ENCODE measurements around the gene PPM1F.

Gene PPM1F

GRCh38 chr22:21960200-21961126, 7.8 kb upstream of the PPM1F start:
- TF ChIP-seq EZH2 (IDR thresholded peaks at IDR 0.05) (no peak), POLR2AphosphoS5 (IDR thresholded peaks at IDR 0.05; ENCODE audit: borderline replicate concordance, low read depth, low read length) (no peak), FOXP2 (optimal IDR thresholded peaks at IDR 0.05; ENCODE audit: control extremely low read depth, extremely low read length, insufficient read depth) (no peak)
- H3K9ac ChIP-seq (ENCODE audit: insufficient read length): no peak overlapping the region
- no peak overlapping the region for H3K4me3 ChIP-seq
- H3K27ac ChIP-seq: no peak overlapping the region
- no peaks in the 10 kb centered on the region for H3K9me3 ChIP-seq (ENCODE audit: low read depth, low read length)
- peaks cover 25% of the 10 kb centered on the region for H3K36me3 ChIP-seq (ENCODE audit: insufficient read depth, low read length)
- DNase-seq (ENCODE audit: low read depth, low spot score): no peak

DNA sequence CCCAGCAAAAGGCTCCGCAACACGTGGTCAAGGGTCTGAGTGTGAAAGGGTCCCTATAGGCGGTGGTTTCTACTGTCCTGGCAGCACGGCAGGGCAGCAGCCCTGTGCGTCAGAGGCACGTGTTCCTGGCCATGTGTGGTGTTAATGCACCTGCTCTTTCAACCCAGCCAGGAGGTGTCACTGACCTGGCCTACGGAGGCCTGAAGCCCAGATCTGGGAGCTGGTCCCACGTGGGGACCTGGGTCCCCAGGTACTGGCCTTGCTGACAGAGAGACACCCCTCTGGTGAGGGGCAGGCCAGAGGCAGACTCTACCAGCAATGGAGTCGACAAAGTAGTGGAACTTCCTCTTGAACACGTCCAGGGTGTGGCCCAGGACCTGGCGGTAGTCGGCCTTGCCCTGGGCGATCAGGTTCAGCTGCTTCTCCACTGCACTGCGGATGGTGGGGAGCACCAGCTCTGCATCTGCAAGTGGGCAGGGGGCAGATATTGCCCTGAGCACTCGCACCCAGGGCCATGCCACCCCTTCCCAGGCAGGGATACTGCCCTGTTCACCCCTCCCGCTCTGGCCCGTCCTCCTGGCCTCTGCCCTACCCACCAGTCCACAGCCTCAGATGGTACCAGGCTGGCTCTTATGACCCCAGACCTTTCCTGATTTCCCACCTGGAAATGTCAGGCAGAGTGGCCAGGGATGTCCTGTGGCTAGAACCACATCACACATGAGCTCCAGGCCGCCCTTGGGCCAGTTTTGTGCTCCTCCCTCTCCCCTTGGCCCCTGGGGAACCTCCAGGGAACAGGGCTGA, 6.8 kb upstream of the PPM1F start:
- H3K36me3 ChIP-seq (ENCODE audit: insufficient read depth, low read length): peaks cover 16% of the 10 kb centered on the region; the same call in 1 of the 2 replicates
- H3K9ac ChIP-seq (ENCODE audit: insufficient read length): no peak overlapping the region
- TF ChIP-seq EZH2 (IDR thresholded peaks at IDR 0.05): no peak
- no peak for DNase-seq (ENCODE audit: low read depth, low spot score)
- no peaks in the 10 kb centered on the region for H3K9me3 ChIP-seq (ENCODE audit: low read depth, low read length)
- H3K27ac ChIP-seq: no peak overlapping the region
- no peak overlapping the region for H3K4me3 ChIP-seq

- peaks cover 9% of the 10 kb centered on the region; the same call in 1 of the 2 replicates for H3K36me3 ChIP-seq (ENCODE audit: insufficient read depth, low read length)
- no peaks in the 10 kb centered on the region for H3K9me3 ChIP-seq (ENCODE audit: low read depth, low read length)
- H3K27ac ChIP-seq: no peak overlapping the region
- H3K9ac ChIP-seq (ENCODE audit: insufficient read length): no peak overlapping the region
- TF ChIP-seq POLR2AphosphoS5 (IDR thresholded peaks at IDR 0.05; ENCODE audit: borderline replicate concordance, low read depth, low read length) (no peak), EZH2 (IDR thresholded peaks at IDR 0.05) (no peak), FOXP2 (optimal IDR thresholded peaks at IDR 0.05; ENCODE audit: control extremely low read depth, extremely low read length, insufficient read depth) (no peak)
- no peak for DNase-seq (ENCODE audit: low read depth, low spot score)
- H3K4me3 ChIP-seq: no peak overlapping the region
Measured at GRCh38 chr22:21958360-21959273, 6.0 kb upstream of the PPM1F start.

- no peak for DNase-seq (ENCODE audit: low read depth, low spot score)
- no peak overlapping the region for H3K27ac ChIP-seq
- no peaks in the 10 kb centered on the region for H3K36me3 ChIP-seq (ENCODE audit: insufficient read depth, low read length)
- no peaks in the 10 kb centered on the region for H3K9me3 ChIP-seq (ENCODE audit: low read depth, low read length)
- H3K9ac ChIP-seq (ENCODE audit: insufficient read length): peak overlapping the region; percentile 78
- no peak for TF ChIP-seq POLR2AphosphoS5 (IDR thresholded peaks at IDR 0.05; ENCODE audit: borderline replicate concordance, low read depth, low read length)
- no peak for TF ChIP-seq FOXP2 (optimal IDR thresholded peaks at IDR 0.05; ENCODE audit: control extremely low read depth, extremely low read length, insufficient read depth)
- TF ChIP-seq EZH2 (IDR thresholded peaks at IDR 0.05): no peak
- H3K4me3 ChIP-seq: peak overlapping the region; percentile 86
Measured at GRCh38 chr22:21951931-21952465, 650 bp downstream of the PPM1F start.

DNA sequence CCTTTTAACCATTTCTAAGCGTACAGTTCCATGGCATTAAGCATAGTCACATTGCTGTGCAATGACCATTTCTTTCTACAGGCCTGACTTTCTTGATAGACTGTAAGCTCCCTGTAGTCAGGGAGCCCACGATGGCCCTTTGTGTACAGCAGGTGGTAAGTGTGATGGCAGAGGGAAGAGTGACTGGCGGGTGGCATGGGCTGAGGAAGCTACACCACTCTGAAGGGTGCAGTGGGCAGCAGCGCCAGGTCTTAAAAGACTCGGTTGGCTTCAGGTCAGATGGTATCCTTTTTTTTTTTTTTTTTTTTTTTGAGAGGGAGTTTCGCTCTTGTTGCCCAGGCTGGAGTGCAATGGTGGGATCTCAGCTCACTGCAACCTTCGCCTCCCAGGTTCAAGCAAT, 1.6 kb downstream of the PPM1F start:
- no peak for DNase-seq (ENCODE audit: low read depth, low spot score)
- Histone ChIP-seq H3K27ac (no peak overlapping the region), H3K9ac (ENCODE audit: insufficient read length) (no peak overlapping the region), H3K9me3 (ENCODE audit: low read depth, low read length) (no peaks in the 10 kb centered on the region), H3K36me3 (ENCODE audit: insufficient read depth, low read length) (no peaks in the 10 kb centered on the region), H3K4me3 (no peak overlapping the region)
- TF ChIP-seq FOXP2 (optimal IDR thresholded peaks at IDR 0.05; ENCODE audit: control extremely low read depth, extremely low read length, insufficient read depth): no peak
- TF ChIP-seq POLR2AphosphoS5 (IDR thresholded peaks at IDR 0.05; ENCODE audit: borderline replicate concordance, low read depth, low read length): no peak
- TF ChIP-seq EZH2 (IDR thresholded peaks at IDR 0.05): no peak

DNA sequence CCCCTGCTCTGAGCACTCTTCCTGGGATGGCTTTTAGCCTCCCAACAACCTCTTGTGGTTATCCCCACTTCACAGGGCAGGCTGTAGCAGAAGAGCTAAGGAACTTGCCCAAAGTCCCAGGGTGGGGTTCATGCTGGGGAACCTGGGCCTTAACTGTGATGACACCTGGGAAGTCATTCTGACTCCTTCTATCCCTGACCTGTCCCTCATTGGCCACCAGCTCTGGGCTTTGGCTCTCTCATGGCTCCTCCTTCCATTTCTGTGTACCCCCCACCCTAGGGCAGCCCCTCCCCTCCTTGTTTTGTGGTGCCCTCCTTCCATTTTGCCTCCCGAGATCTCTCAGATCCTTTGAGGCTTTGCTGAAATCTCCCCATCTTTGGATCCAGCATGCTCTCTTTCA, 2.7 kb downstream of the PPM1F start:
- H3K36me3 ChIP-seq (ENCODE audit: insufficient read depth, low read length): no peaks in the 10 kb centered on the region
- DNase-seq (ENCODE audit: low read depth, low spot score): no peak
- no peaks in the 10 kb centered on the region for H3K9me3 ChIP-seq (ENCODE audit: low read depth, low read length)
- no peak overlapping the region for H3K27ac ChIP-seq
- H3K9ac ChIP-seq (ENCODE audit: insufficient read length): no peak overlapping the region
- TF ChIP-seq EZH2 (IDR thresholded peaks at IDR 0.05) (no peak), POLR2AphosphoS5 (IDR thresholded peaks at IDR 0.05; ENCODE audit: borderline replicate concordance, low read depth, low read length) (no peak), FOXP2 (optimal IDR thresholded peaks at IDR 0.05; ENCODE audit: control extremely low read depth, extremely low read length, insufficient read depth) (no peak)
- no peak overlapping the region for H3K4me3 ChIP-seq

- Histone ChIP-seq H3K36me3 (ENCODE audit: insufficient read depth, low read length) (no peaks in the 10 kb centered on the region), H3K9ac (ENCODE audit: insufficient read length) (no peak overlapping the region), H3K27ac (no peak overlapping the region), H3K4me3 (no peak overlapping the region), H3K9me3 (ENCODE audit: low read depth, low read length) (no peaks in the 10 kb centered on the region)
- TF ChIP-seq EZH2 (IDR thresholded peaks at IDR 0.05) (no peak), FOXP2 (optimal IDR thresholded peaks at IDR 0.05; ENCODE audit: control extremely low read depth, extremely low read length, insufficient read depth) (no peak), POLR2AphosphoS5 (IDR thresholded peaks at IDR 0.05; ENCODE audit: borderline replicate concordance, low read depth, low read length) (no peak)
- no peak for DNase-seq (ENCODE audit: low read depth, low spot score)
Measured at GRCh38 chr22:21949569-21949918, 3.1 kb downstream of the PPM1F start.

Measured in SK-N-MC (cell line).